DLD1 (cell line): ENCODE measurements around the gene WDPCP.
"Not testable (repeated sequence)": the region's sequence is repeated elsewhere in the genome, so short reads cannot be mapped to it uniquely, and the experiment has no call there.

ENCODE experiments used
- in situ Hi-C: cut with HindIII; loops from 2 replicates; pipeline ENCODE4 v1.10.0; 2017; ENCODE audit warnings: low sequenced_read_pairs

Gene WDPCP

DNA sequence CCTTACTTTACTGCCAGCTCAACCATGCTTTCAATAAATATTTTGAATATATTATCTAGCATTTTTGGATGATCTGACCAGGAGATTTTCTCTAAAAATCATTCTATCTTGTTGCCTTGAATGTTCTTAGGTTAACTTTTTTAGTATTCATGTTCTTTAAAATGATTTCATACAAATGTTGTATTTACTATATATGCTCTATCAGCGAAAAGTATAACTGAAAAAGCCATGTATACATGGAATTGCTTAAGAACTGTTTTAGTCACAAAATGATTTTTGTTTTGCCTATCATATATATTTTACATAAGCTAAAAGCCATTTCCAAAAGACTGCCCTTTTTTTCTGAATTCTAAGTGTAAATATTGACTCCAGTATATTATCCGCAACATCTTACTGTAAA lies 213.9 kb downstream of the WDPCP start:
- in situ Hi-C loops = no loop called here

DNA sequence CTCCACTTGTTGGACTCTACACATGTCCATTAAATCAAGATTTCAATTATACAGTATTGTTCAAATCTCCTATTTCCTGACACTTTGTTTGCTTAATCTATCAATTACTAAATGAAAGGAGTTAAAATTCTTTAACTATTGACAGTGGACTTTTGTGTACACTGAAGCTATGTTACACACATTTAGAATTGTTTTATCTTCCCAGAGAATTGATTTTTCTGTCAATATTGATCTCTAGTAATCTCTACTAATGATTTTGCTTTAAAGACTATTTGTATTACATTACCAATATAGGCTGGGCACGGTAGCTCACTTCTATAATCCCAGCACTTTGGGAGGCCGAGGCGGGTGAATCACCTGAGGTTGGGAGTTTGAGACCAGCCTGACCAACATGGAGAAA lies 215.7 kb downstream of the WDPCP start:
- in situ Hi-C loops = no loop called here

DNA sequence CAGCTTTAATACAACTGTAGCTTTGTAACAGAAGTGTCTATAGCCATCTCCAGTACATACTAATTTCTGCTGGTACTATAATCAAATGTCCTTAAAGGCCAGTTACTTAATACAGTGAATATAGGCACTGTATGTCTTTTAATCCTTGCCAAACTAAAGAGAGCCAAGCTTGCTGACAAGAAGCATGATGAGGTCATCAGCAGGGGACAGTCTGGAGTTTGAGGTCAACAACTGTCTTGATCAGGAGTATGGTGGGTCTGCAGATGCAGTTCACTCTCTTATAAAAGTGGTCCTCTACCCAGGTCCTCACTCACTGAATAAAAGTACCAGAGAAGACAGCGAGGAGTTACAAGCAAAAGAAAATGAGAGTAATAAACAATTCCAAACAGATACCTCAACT lies 219.1 kb downstream of the WDPCP start:
- in situ Hi-C loops = no loop called here

DNA sequence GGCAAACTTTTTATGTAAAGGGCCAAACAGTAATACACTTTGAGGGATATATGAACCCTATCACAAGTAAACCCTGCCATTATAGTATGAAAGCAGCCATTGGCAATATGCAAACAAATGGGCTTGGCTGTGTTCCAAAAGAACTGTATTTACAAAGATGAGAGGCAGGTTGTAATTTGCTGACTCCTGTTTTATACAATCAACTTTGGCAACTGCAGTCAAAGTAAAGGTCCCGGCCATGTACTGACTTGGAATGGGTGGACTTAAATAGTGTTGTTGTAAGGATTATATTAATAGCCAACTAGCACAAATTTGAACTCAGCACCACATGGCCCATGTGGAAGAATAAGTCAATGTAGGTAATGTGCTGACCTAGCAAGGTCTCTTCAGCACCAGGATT lies 223.4 kb downstream of the WDPCP start:
- in situ Hi-C loops = no loop called here

DNA sequence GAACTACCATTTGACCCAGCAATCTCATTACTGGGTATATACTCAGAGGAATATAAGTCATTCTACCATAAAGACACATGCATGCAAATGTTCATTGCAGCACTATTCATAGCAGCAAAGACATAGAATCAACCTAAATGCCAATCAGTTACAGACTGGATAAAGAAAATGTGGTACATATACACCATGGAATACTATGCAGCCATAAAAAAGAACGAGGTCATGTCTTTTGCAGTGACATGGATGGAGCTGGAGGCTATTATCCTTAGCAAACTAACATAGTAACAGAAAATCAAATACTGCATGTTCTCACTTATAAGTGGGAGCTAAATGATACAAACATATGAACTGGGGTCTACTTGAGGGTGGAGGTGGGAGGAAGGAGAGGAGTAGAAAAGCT lies 230.6 kb downstream of the WDPCP start:
- in situ Hi-C loops = not testable (repeated sequence)

DNA sequence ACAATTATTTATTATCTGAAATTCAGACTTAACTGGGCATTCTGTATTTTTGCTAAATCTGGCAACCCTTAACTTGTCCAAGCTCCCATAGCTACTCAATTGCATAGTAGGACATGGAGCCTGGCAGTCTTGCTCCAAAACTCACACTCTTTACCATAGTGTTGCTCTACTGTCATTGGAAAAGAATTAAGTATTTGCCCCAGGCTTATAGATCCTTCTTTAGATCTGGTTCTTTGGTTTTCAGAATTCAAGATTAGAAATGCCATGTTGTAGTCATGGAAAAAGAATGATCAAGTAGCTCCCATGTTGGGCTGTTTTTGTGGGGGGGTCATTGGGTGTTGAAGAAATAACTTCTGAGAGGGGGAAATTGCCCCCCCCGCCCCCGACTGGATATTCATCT lies 240.9 kb downstream of the WDPCP start:
- in situ Hi-C loops = no loop called here

DNA sequence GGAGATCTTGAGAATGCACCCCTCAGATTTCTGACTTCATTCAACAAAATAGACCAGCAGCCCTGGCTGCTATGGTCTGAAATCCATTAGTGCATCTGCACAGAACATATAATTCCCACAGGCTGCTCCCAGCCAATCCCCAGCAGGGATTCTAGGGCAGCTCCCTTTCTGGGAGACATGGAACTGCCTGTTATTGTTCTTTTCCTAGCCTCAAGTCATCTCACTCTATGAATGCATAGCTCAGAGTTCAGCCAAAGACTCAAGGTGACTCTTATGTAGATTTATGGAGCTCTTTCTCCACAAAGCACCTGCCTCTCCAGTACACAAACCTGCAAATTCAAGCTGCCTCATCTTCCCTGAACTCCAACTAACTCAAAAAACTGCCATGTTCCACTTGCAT lies 241.9 kb downstream of the WDPCP start:
- in situ Hi-C loops = no loop called here

DNA sequence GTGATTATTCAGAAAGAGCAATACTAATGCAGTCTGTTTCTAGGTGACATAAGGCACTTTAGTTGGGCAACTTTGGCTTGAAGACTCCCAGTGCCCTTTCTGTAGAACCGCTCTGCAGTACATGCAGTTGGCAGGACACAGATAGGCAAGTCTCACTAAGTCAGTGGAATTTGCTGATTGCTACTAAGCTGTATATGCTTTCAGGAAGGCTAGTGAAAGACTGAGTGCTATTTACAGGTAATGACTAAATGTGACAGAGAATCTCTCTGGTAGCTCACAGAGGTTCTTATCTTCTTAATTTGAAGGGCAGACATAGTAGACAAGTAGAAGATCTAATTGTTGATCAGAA lies 243.0 kb downstream of the WDPCP start:
- in situ Hi-C loops = no loop called here

DNA sequence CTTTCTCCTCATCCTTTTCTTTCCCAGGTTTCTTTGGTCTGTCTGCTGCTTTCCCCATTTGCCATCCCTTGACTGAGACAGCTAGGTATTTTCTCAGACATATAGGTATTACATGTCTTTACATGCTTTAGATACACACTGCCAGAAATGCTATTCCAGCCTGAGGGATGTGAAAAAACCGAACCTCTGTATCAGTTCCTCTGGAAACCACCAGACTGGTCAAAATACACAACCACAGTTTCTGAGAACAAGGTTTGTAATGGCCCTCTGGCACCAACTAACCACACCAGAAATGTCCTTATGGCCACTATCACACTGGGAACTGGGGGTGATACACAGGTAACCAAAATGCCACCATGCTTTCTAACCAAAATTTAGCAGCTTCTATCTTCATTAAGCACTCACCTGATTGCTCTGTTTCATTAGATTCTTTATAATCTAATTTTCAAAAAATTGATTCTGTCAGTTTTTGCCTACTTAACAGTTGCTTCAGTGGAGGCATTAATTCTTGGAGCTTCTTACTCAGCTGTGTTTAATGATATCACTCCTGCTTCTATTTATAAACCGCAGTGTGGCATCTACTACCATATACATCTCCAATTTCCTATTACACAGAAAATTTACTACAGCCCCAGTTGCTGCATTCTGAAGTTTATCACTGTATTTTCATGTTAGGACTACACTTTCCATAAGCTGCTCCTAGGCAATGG lies 243.5 kb downstream of the WDPCP start:
- in situ Hi-C loops = no loop called here

DNA sequence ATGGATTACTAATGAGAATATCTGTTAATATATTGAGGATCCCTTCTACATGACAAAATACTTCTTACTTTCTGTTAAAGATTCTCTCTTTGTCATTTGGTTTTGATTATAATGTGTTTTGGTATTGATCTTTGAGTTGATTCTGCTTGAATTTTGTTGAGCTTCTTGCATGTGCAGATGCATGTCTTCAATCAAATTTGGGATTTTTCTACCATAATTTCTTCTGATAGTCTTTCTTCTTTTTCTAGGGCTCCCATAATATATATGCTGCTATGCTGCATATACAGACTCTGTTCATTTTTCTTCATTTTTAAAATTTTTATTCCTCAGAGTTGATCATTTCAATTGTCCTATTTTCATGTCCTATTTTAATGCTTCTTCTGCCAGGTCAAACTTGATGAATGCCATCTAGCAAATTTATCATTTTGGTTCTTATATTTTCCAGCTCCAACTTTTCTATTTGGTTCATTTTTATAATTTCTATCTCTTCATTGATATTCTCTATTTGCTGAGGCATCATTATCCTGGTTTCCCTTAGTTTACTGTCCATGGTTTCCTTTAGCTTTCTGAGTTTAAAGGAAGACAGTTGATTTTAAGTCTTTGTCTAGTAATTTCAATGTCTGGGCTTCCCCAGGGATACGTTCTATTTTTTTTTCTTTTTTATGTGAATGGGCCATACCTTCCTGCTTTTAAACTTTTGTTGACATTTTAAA lies 244.7 kb downstream of the WDPCP start:
- in situ Hi-C loops = no loop called here

DNA sequence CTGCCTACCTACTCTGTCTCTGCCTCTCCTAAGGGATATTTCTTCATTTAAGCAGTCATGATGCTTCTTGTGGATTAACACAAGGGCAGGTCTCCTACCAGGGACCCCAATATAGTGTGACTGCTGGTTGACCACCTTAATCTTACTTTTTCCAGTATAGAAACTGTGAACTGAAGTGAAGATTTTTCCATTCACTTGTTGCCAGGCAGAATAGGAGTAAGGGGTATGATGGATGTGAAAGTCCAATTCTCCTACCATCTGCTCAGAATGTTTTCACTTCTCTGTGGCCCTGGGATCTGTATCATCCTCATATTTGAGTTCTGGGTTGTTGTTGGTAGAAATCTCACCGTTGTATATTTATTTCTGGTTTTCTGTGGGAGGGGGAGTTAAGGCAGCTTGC lies 247.8 kb downstream of the WDPCP start:
- in situ Hi-C loops = no loop called here

DNA sequence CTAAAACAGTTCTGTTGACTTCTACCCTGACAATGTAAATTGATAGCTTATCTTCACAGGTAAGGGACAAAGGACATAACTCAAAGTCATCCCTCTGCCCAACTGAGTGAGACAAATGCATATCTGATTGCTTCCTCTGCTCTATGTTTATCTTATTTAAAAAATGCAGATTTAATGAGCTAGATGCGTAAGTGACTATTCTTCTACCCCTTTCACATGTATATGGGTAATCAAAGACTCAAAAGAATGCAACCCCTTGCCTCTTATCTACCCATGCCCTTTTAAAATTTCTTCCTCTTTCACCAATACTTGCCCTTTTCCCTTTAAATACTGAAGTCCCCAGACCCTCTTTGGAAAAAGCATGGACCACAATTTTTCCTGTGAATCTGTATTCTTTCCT lies 253.4 kb downstream of the WDPCP start:
- in situ Hi-C loops = no loop called here

DNA sequence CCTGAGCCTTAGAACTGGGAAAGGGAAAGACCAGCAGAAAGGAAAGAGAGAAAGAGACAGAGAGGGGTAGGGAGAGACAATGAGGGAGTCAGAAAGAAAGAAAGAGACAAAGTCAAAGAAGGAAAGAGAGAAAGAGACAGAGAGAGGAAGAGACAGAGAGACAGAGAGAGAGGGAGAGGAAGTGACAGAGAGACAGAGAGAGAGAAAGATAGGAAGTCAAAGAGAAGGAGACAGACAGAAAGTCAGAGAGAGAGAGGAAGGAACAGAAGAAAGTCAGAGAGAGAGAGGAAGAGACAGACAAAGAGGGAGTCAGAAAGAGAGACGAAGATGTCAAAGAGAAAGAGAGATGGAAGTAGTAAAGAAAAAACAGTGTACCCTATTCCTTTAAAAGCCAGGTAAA lies 261.8 kb downstream of the WDPCP start:
- in situ Hi-C loops = no loop called here

DNA sequence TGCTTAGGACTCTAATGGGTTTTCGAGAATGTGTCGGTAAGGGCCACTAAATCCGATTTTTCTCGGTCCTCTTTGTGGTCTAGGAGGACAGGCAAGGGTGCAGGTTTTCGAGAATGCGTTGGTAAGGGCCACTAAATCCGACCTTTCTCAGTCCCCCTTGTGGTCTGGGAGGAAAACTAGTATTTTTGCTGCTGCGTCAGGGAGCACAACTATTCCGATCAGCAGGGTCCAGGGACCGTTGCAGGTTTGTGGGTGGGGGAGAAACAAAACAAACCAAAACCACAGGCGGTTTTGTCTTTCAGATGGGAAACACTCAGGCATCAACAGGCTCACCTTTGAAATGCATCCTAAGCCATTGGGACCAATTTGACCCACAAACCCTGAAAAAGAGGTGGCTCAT lies 264.6 kb downstream of the WDPCP start:
- in situ Hi-C loops = not testable (repeated sequence)

DNA sequence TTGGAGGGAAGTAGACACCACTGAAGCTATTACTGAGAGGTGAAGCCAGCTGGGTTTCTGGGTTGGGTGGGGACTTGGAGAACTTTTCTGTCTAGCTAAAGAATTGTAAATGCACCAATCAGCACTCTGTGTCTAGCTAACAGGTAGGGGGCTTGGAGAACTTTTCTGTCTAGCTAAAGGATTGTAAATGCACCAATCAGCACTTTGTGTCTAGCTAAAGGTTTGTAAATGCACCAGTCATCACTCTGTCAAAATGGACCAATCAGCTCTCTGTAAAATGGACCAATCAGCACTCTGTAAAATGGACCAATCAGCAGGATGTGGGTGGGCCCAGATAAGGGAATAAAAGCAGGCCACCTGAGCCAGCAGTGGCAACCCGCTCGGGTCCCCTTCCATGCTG lies 266.3 kb downstream of the WDPCP start:
- in situ Hi-C loops = not testable (repeated sequence)

DNA sequence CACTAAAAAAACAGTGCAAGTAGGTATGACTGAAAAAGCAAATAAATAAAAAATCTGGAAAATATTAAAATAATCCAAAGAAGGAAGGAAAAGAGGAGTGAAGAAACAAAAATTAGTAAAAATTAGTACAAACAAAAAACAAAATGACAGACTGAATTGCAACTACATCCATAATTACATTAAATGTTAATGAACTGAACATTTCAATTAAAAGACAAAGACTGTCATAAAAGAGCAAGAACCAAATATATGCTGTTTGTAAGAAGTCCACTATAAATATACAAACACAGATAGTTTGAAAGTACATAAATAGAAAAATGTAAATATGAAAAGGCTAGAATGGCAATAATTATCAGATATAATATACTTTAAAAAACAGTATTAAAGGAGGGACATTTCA lies 267.6 kb downstream of the WDPCP start:
- in situ Hi-C loops = no loop called here

DNA sequence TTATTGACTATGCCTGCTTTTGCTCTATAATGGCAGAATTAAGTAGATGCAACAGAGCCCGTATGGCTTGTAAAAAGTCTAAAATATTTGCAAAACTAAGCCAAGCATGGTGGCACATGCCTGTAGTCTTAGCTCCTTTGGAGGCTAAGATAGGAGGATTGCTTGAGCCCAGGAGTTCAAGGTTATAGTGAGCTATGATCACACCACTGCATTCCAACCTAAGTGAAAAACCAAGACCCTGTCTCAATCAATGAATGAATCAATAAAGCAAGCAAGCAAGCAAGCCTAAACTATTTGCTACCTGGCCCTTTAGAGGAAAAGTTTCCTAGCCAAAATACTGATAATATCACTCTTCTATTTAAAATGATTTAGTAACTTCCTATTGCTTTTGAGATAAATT lies 277.7 kb downstream of the WDPCP start:
- in situ Hi-C loops = loop anchor here (5.0 kb wide), 1 partner anchor 53 kb away; no protein-coding TSS in a partner anchor

DNA sequence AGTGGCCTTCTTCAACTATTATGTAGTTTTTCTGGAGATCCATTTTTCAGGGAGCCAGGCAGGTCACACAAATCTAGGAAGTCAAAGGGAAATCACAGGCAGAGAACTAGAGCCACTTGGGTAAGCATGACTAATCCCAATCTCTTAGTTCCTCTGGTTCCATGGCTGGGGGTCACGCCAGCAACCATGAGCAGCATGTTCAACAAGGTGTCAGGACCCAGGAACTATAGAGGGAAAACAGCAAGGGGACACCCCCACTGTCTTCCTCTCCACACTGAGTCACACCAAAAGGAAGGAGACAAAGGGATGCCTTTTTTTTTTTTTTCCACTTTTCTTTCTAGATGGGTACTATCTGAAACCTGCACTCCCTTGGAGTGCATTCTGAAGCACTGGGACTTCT lies 286.8 kb downstream of the WDPCP start:
- in situ Hi-C loops = no loop called here

DNA sequence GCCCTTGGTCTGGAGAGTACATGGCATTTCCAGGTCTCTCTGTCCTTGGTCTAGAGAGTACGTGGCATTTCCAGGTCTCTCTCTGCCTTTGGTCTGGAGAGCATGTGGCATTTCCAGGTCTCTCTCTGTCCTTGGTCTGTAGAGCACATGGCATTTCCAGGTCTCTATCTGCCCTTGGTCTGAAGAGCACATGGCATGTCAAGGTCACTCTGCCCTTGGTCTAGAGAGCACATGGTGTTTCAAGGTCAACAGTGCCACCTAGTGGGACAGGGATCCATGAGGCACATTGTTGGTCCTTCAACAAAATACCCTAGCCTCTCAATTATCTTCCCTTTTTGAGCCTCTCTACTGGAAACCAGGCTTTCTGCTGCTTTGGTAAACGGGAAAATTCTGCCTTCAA lies 287.4 kb downstream of the WDPCP start:
- in situ Hi-C loops = no loop called here

DNA sequence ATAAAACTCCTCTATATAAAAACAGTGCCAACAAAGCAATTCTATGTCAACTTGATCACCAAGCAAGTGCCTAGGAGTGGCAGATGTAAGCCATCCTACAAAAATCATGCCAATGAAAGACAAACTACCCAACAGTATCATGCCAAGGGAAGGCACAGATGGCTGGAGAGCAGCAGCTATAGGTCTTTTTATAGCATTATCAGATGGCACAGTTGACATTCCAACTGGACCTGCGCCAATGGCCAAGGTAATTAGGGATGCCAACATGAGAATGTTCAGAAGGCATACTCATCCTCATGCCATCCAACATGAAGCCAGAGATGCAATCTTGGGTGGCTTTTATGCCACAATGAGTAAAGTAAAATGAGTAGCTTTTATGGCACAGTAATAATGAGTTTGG lies 300.3 kb downstream of the WDPCP start:
- in situ Hi-C loops = no loop called here

DNA sequence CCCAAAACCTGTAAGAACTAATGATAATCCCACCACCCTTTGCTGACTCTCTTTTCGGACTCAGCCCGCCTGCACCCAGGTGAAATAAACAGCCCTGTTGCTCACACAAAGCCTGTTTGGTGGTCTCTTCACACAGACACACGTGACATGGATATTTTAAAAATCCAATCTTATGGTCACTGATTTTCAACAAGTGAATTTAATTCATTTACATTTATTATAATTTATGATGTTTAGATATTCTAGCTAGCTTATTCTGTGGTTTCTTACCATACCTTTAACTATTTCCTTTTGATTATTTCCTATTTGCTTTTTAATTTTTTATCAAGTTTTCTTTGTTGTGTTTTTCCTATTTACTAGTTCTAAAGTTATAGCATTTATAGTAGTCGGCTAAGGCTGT lies 301.8 kb downstream of the WDPCP start:
- in situ Hi-C loops = not testable (repeated sequence)

DNA sequence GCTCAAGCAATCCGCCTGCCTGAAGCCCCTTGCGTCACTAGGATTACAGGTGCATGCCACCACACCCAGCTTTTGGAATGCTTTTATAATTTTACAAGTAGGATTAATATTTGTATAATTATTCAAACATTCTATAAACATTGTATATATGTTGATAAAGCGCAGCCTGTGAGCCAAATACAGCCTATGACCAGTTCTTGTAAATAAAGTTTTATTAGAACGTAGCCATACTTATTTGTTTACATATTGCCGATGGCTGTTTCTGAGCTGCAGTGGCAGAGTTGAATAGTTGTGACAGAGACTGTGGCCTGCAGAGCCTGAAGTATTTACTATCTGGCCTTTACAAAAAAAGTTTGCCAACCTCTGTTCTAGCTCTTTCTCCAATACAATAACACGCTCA lies 305.0 kb downstream of the WDPCP start:
- in situ Hi-C loops = no loop called here

DNA sequence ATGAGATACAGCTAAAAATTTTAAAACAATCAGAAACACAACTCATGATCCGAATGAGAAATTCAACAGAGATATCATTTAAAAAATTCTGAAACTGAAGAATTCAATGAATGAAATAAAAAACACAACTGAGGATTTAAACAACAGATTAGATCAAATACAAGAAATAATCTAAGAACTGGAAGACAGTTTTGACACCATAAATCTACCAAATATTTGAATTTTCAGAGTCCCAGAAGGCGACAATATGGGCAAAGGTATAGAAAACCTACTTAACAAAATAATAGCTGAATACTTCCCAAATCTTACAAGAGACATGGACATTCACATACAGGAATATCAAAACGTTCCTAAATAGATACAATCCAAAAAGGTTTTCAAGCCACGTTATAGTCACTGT lies 315.7 kb downstream of the WDPCP start:
- in situ Hi-C loops = no loop called here
